HG03135 (cell line): ENCODE measurements around the gene FILIP1L.
"Not testable (repeated sequence)": the region's sequence is repeated elsewhere in the genome, so short reads cannot be mapped to it uniquely, and the experiment has no call there.

ENCODE experiments used
- ATAC-seq: cut with Tn5 transposase; IDR thresholded peaks from one replicate; pipeline ENCODE4 v1.9.1; 2021; ENCODE audit warnings: mild to moderate bottlenecking, moderate library complexity; ENCODE audit not compliant: unreplicated experiment

The FILIP1L gene

DNA sequence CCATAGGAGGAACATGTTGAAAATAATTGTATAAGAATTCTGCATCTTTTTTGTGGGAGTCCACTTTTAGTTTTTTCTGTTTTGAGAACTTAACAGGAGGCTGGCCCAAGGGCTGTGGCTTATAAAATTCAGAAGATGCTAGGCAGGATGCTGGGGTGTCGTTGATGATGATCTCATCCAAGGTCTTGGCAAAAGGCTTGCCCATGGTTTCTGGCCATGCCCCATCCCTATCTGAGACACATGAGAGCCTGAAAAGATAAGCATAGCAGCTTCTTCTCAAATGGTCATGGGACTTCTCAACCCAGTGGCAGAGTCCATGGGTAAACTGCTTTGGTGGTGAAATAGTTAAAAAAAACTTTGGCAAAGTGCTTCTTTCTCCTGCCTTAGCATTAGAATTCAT, 261.4 kb downstream of the FILIP1L start:
- no peak for ATAC-seq

- ATAC-seq = no peak
These were observed 262.3 kb downstream of the FILIP1L start for GRCh38 chr3:99851955-99852354.

GRCh38 chr3:99850608-99851007, 263.7 kb downstream of the FILIP1L start:
- ATAC-seq = no peak

GRCh38 chr3:99848433-99848832, 265.9 kb downstream of the FILIP1L start:
- no peak for ATAC-seq

GRCh38 chr3:99846477-99847160, 267.7 kb downstream of the FILIP1L start:
- no peak for ATAC-seq

DNA sequence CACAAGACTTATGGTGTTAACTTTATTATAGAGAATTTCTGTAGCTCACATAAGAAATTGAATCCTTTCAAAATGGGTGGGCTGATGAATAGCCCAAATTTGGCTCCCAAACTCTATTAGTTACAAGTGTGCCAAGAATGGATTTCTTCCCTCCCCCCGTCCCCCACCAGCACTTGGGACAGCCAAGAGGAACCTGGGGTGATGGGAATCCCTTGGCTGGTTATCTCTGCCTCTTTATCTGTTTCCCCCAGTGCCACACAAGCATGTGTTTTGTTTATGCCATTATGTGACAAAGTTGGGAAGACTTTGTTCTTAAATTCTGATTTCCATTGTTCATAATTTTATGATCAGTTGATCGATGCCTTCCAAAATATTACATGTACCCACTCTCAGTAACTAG, 268.3 kb downstream of the FILIP1L start:
- ATAC-seq = no peak

- ATAC-seq = no peak
These were observed 269.0 kb downstream of the FILIP1L start for GRCh38 chr3:99845331-99845730.

DNA sequence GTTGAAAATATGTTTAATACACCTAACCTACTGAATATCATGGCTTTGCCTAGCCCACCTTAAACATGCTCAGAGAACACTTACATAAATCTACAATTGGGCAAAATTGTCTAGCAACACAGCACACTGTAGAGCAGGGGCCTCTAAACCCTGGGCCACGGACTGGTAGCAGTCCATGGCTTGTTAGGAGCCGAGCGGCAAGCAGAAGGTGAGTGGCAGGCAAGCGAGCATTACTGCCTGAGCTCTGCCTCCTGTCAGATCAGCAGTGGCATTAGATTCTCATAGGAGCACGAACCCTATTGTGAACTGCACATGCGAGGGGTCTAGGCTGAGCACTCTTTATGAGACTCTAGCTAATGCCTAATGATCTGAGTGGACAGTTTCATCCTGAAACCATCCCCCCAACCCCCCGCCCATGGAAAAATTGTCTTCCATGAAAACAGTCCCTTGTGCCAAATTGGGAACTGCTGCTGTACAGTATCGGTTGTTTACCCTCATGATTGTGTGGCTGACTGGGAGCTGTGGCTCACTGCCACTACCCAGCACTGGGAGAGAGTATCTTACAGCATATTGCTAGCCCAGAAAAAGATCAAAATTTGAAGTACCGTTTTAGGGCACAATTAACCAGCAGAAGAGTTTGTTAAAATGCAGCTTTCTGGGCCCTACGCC, 270.6 kb downstream of the FILIP1L start:
- no peak for ATAC-seq

DNA sequence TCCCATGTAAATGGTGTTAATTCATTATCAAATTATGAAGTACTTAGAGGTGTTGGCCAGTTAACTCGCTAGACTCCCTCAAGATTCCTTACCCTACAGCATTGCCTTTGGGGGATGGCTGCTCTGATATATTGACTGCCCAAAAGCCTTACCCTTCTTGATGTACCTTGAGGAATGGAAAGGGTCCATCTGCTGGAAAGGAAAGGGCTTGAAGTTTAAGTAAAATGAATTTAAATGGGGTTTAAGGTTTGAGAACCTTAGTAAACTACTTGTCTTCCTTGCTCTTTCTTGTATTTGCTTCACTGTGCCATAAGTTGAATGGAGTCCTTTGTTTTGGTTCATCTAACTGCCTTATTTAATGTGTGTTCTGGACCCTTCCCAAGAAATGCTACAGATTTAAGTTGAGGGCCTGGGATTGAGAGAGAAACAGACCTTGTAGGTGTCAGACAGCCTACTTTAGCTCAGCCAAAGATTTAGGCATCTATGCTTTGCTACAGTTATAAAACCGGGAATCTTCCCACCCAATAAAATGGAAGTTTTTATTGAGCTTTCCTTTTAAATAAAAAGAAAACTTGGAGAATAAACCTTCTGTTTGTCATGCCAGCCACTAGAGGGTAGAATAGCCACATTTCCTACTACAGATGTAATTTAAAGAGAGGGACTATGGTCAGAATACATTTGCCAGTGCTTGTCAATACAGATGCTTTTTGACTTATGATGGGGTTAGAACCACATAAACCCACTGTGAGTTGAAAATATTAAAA, 271.3 kb downstream of the FILIP1L start:
- ATAC-seq = peak; percentile 54

GRCh38 chr3:99841949-99842348, 272.4 kb downstream of the FILIP1L start:
- ATAC-seq = not testable (repeated sequence)

- ATAC-seq = no peak
These were observed 274.7 kb downstream of the FILIP1L start for GRCh38 chr3:99839613-99840012.

GRCh38 chr3:99838755-99839154, 275.5 kb downstream of the FILIP1L start:
- no peak for ATAC-seq

GRCh38 chr3:99837715-99838114, 276.6 kb downstream of the FILIP1L start:
- ATAC-seq = no peak

GRCh38 chr3:99836681-99837080, 277.6 kb downstream of the FILIP1L start:
- no peak for ATAC-seq

- ATAC-seq = no peak
These were observed 279.9 kb downstream of the FILIP1L start for GRCh38 chr3:99834211-99834957.

GRCh38 chr3:99833617-99834205, 280.6 kb downstream of the FILIP1L start:
- ATAC-seq = no peak

GRCh38 chr3:99829844-99830243, 284.5 kb downstream of the FILIP1L start:
- ATAC-seq = no peak

GRCh38 chr3:99825004-99825640, 289.2 kb downstream of the FILIP1L start:
- ATAC-seq = no peak

- ATAC-seq = no peak
These were observed 290.3 kb downstream of the FILIP1L start for GRCh38 chr3:99823723-99824711.
